Measurements from ENCODE around the gene HM13.

- TF ChIP-seq, protein P1, sequence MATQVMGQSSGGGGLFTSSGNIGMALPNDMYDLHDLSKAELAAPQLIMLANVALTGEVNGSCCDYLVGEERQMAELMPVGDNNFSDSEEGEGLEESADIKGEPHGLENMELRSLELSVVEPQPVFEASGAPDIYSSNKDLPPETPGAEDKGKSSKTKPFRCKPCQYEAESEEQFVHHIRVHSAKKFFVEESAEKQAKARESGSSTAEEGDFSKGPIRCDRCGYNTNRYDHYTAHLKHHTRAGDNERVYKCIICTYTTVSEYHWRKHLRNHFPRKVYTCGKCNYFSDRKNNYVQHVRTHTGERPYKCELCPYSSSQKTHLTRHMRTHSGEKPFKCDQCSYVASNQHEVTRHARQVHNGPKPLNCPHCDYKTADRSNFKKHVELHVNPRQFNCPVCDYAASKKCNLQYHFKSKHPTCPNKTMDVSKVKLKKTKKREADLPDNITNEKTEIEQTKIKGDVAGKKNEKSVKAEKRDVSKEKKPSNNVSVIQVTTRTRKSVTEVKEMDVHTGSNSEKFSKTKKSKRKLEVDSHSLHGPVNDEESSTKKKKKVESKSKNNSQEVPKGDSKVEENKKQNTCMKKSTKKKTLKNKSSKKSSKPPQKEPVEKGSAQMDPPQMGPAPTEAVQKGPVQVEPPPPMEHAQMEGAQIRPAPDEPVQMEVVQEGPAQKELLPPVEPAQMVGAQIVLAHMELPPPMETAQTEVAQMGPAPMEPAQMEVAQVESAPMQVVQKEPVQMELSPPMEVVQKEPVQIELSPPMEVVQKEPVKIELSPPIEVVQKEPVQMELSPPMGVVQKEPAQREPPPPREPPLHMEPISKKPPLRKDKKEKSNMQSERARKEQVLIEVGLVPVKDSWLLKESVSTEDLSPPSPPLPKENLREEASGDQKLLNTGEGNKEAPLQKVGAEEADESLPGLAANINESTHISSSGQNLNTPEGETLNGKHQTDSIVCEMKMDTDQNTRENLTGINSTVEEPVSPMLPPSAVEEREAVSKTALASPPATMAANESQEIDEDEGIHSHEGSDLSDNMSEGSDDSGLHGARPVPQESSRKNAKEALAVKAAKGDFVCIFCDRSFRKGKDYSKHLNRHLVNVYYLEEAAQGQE (IDR thresholded peaks at IDR 0.05; ENCODE audit: borderline replicate concordance in 1 of 2, low read depth in 1 of 2, low read length in 2 of 2), result no peak
- no peak for TF ChIP-seq TP53 (CRISPR knock-in tag; conservative IDR thresholded peaks at IDR 0.05)
- peak; percentile 85 for TF ChIP-seq CTCF (CRISPR knock-in tag; IDR thresholded peaks at IDR 0.05)
- TF ChIP-seq JUN (CRISPR knock-in tag; IDR thresholded peaks at IDR 0.05), result no peak
- peak; percentile 68 for TF ChIP-seq RBM22 (optimal IDR thresholded peaks at IDR 0.05; ENCODE audit: low read length)
- no peak for TF ChIP-seq CEBPG (CRISPR knock-in tag; IDR thresholded peaks at IDR 0.05)
- TF ChIP-seq RAD21 (CRISPR knock-in tag; IDR thresholded peaks at IDR 0.05), result no peak; the same call in 1 of the 2 replicates
Observed at GRCh38 chr20:31517373-31517772, 3.1 kb downstream of the HM13 start.

Data from HepG2 (cell line).